Activated CD8-positive, alpha-beta T cell treated with anti-CD3 and anti-CD28 coated beads for 36 hours (primary cell): ENCODE results near the gene CCL7. TPM values are rescaled to one million over a fixed set of nuclear protein-coding genes. Genes with fewer than 3 reads are reported as not detected.

ENCODE experiments used
- ATAC-seq: fragments of 200-7000 bp; cut with Tn5 transposase; one replicate; pipeline ENCODE4 v1.10.0; 2021; ENCODE audit warnings: mild to moderate bottlenecking, moderate library complexity
- CTCF ChIA-PET: fragments of 350-600 bp; sonication (Branson Sonifier 250); formaldehyde crosslinking; loops from one replicate; lab custom pipeline; 2021; ENCODE audit warnings: antibody characterized with exemption; lab: Charles Lee
- POLR2A ChIA-PET: fragments of 350-600 bp; sonication (Branson Sonifier 250); formaldehyde crosslinking; loops from one replicate; lab custom pipeline; 2021; ENCODE audit warnings: antibody characterized with exemption; lab: Charles Lee
- DNase-seq: peaks from one replicate; pipeline ENCODE4 v3.0.0-alpha.2; 2020
- H3K27ac Mint-ChIP-seq: one replicate; pipeline ENCODE4 v1.8.0; 2021; ENCODE audit warnings: mild to moderate bottlenecking, mixed read lengths
- H3K27me3 Mint-ChIP-seq: one replicate; pipeline ENCODE4 v1.8.0; 2021; ENCODE audit warnings: mixed read lengths
- H3K36me3 Mint-ChIP-seq: one replicate; pipeline ENCODE4 v1.8.0; 2021; ENCODE audit warnings: low read depth, mixed read lengths
- H3K4me1 Mint-ChIP-seq: one replicate; pipeline ENCODE4 v1.8.0; 2021; ENCODE audit warnings: low read depth, mixed read lengths
- H3K4me3 Mint-ChIP-seq: one replicate; pipeline ENCODE4 v1.8.0; 2021; ENCODE audit warnings: mild to moderate bottlenecking, moderate library complexity, mixed read lengths
- H3K9me3 Mint-ChIP-seq: one replicate; pipeline ENCODE4 v1.8.0; 2021; ENCODE audit warnings: mixed read lengths
- CTCF ChIP-seq: fragments of 200-600 bp; IDR thresholded peaks from one replicate; pipeline ENCODE4 v1.8.0; 2022; ENCODE audit warnings: antibody characterized with exemption, mild to moderate bottlenecking
- intact Hi-C: fragments of 100-400 bp; cut with micrococcal nuclease; formaldehyde crosslinking; loops from one replicate; pipeline ENCODE4 v1.10.0; 2022
- total RNA-seq, 2 experiments: library from RNA; stranded (reverse); gene quantifications; one replicate each; pipeline ENCODE4 v1.2.3, GENCODE V29; 2021

Gene CCL7
- total RNA-seq, 2 experiments from 2014 or later = not detected

- no peak for TF ChIP-seq CTCF
- intact Hi-C loops = no loop called here
Observed at GRCh38 chr17:34254146-34254545, 15.9 kb upstream of the CCL7 start.

GRCh38 chr17:34254651-34255380 is 15.2 kb upstream of the CCL7 start, which contains the start of gene CCL2:
Gene CCL2, plus strand, starts transcription at chr17:34255285. Its CDS starts 65 bp downstream, at chr17:34255350.
- H3K27ac Mint-ChIP-seq = no peak within 1 kb of the TSS
- ChIA-PET CTCF (interaction anchor here (2.1 kb wide), 1 partner anchor 107 kb away, joined by 10 read pairs; no protein-coding TSS in a partner anchor), POLR2A (no interaction called here)
- DNase-seq = no peak
- no peaks in the 10 kb centered on the region for H3K36me3 Mint-ChIP-seq
- no peak for ATAC-seq
- no peaks in the 10 kb centered on the region for H3K9me3 Mint-ChIP-seq
- H3K27me3 Mint-ChIP-seq = peaks cover 19% of the 10 kb centered on the region
- peaks cover 3% of the 10 kb centered on the region for H3K4me1 Mint-ChIP-seq
- no peak within 1 kb of the TSS for H3K4me3 Mint-ChIP-seq
- TF ChIP-seq CTCF = no peak
- intact Hi-C loops = no loop called here

More at GRCh38 chr17:34254146-34254545, 15.9 kb upstream of the CCL7 start:
- H3K4me3 Mint-ChIP-seq = no peak overlapping the region
- peaks cover 19% of the 10 kb centered on the region for H3K27me3 Mint-ChIP-seq
- POLR2A ChIA-PET = interaction anchor here (0.6 kb wide), 1 partner anchor 754 kb away, joined by 4 read pairs; no protein-coding TSS in a partner anchor
- H3K9me3 Mint-ChIP-seq = no peaks in the 10 kb centered on the region
- H3K27ac Mint-ChIP-seq = no peak overlapping the region
- CTCF ChIA-PET = no interaction called here
- no peak for ATAC-seq
- no peak for DNase-seq
- peaks cover 3% of the 10 kb centered on the region for H3K4me1 Mint-ChIP-seq
- H3K36me3 Mint-ChIP-seq = no peaks in the 10 kb centered on the region

DNA sequence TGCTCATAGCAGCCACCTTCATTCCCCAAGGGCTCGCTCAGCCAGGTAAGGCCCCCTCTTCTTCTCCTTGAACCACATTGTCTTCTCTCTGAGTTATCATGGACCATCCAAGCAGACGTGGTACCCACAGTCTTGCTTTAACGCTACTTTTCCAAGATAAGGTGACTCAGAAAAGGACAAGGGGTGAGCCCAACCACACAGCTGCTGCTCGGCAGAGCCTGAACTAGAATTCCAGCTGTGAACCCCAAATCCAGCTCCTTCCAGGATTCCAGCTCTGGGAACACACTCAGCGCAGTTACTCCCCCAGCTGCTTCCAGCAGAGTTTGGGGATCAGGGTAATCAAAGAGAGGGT is 14.7 kb upstream of the CCL7 start:
- peaks cover 19% of the 10 kb centered on the region for H3K27me3 Mint-ChIP-seq
- ChIA-PET POLR2A (no interaction called here), CTCF (interaction anchor here (2.1 kb wide), 1 partner anchor 106 kb away, joined by 10 read pairs; no protein-coding TSS in a partner anchor)

DNA sequence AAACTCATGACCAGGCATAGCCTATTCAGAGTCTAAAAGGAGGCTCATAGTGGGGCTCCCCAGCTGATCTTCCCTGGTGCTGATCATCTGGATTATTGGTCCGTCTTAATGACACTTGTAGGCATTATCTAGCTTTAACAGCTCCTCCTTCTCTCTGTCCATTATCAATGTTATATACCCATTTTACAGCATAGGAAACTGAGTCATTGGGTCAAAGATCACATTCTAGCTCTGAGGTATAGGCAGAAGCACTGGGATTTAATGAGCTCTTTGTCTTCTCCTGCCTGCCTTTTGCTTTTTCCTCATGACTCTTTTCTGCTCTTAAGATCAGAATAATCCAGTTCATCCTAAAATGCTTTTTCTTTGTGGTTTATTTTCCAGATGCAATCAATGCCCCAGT is 14.2 kb upstream of the CCL7 start:
- intact Hi-C loops = no loop called here
- no peak for TF ChIP-seq CTCF
- ChIA-PET CTCF (interaction anchor here (2.1 kb wide), 1 partner anchor 106 kb away, joined by 10 read pairs; no protein-coding TSS in a partner anchor), POLR2A (no interaction called here)
- H3K4me1 Mint-ChIP-seq = peaks cover 3% of the 10 kb centered on the region
- no peak overlapping the region for H3K4me3 Mint-ChIP-seq
- H3K36me3 Mint-ChIP-seq = no peaks in the 10 kb centered on the region
- DNase-seq = no peak
- H3K27ac Mint-ChIP-seq = no peak overlapping the region
- H3K9me3 Mint-ChIP-seq = no peaks in the 10 kb centered on the region
- H3K27me3 Mint-ChIP-seq = peaks cover 19% of the 10 kb centered on the region
- ATAC-seq = no peak

More for the DNA sequence above, 14.7 kb upstream of the CCL7 start:
- no peak for TF ChIP-seq CTCF
- H3K27ac Mint-ChIP-seq = no peak overlapping the region
- H3K36me3 Mint-ChIP-seq = no peaks in the 10 kb centered on the region
- DNase-seq = no peak
- no peaks in the 10 kb centered on the region for H3K9me3 Mint-ChIP-seq
- H3K4me3 Mint-ChIP-seq = no peak overlapping the region
- H3K4me1 Mint-ChIP-seq = peaks cover 3% of the 10 kb centered on the region
- intact Hi-C loops = no loop called here
- ATAC-seq = no peak

DNA sequence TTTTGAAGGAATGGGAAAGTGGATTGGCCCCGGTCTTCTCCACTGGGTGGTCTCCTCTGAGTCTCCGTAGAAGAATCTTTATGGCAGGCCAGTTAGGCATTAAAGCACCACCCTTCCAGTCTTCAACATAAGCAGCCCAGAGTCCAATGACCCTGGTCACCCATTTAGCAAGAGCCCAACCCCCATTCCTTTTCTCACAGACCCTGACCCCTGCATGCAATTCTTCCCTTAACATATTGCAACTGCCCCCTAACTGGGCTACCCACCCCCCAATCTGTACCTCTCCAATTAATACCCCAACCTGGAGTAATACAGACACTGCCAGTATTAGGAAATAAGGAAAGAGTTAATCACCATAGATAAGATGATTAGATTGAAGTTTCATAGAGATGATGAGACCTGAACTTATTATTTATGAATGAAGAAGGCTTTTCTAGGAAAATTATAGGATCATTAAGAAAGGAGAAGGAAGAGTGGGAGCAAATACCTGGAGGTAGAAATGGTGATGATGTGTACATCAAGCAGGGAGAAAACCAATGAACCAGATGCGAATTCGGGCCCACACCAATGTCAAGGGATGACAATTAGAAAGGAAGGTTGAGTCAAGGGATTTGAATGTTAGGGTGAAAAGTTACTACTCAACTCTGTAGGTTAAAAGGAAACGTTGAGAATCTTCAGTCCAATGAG is 12.6 kb upstream of the CCL7 start:
- H3K27me3 Mint-ChIP-seq = peaks cover 16% of the 10 kb centered on the region
- DNase-seq (no peak), ATAC-seq (no peak)
- no peak overlapping the region for H3K4me3 Mint-ChIP-seq
- H3K4me1 Mint-ChIP-seq = peaks cover 3% of the 10 kb centered on the region
- H3K9me3 Mint-ChIP-seq = no peaks in the 10 kb centered on the region
- no peaks in the 10 kb centered on the region for H3K36me3 Mint-ChIP-seq
- ChIA-PET POLR2A (no interaction called here), CTCF (interaction anchor here (2.1 kb wide), 1 partner anchor 104 kb away, joined by 10 read pairs; no protein-coding TSS in a partner anchor)
- intact Hi-C loops = no loop called here
- H3K27ac Mint-ChIP-seq = no peak overlapping the region
- no peak for TF ChIP-seq CTCF
